Measurements from ENCODE around the gene PSMB1. TPM values are rescaled to one million over a fixed set of nuclear protein-coding genes. Genes with fewer than 3 reads are reported as not detected.
"Not testable (repeated sequence)": the region's sequence is repeated elsewhere in the genome, so short reads cannot be mapped to it uniquely, and the experiment has no call there.

The PSMB1 gene
- total and polyA plus RNA-seq, 5 donors, result 125 to 280 (median 144) TPM

GRCh38 chr6:170533792-170534191 is 19.3 kb downstream of the PSMB1 start:
- ATAC-seq, result no peak
- no peak for DNase-seq
- Histone ChIP-seq H3K9me3 (ENCODE audit: control insufficient read depth, low read length) (no peaks in the 10 kb centered on the region), H3K4me3 (ENCODE audit: low read length) (no peak overlapping the region), H3K4me1 (ENCODE audit: control insufficient read depth, insufficient read depth, low read length) (no peaks in the 10 kb centered on the region), H3K27ac (ENCODE audit: low read length) (no peak overlapping the region), H3K27me3 (ENCODE audit: control insufficient read depth, insufficient read depth) (no peaks in the 10 kb centered on the region)
- intact Hi-C loops (cut with DNase I), result loop anchor here in 2 of 4 donors (5.0 to 10.0 kb wide), 3 partner anchors 701 to 741 kb away; no protein-coding TSS in a partner anchor
- 74% methylated on average over 2 of the region's 2 CpGs for WGBS

GRCh38 chr6:170532867-170533488 is 20.1 kb downstream of the PSMB1 start:
- 89% methylated on average over 7 of the region's 7 CpGs for WGBS
- Histone ChIP-seq H3K27me3 (ENCODE audit: control insufficient read depth, insufficient read depth) (no peaks in the 10 kb centered on the region), H3K27ac (ENCODE audit: low read length) (no peak overlapping the region), H3K4me3 (ENCODE audit: low read length) (no peak overlapping the region), H3K9me3 (ENCODE audit: control insufficient read depth, low read length) (no peaks in the 10 kb centered on the region), H3K4me1 (ENCODE audit: control insufficient read depth, insufficient read depth, low read length) (no peaks in the 10 kb centered on the region)
- ATAC-seq (no peak), DNase-seq (no peak)
- intact Hi-C loops (cut with DNase I), result loop anchor here in 2 of 4 donors (5.0 to 10.0 kb wide), 3 partner anchors 701 to 741 kb away; no protein-coding TSS in a partner anchor

GRCh38 chr6:170529839-170530469 is 23.2 kb downstream of the PSMB1 start:
- intact Hi-C loops (cut with DNase I), result loop anchor here (5.0 to 10.0 kb wide), 6 partner anchors 225 to 738 kb away; partner anchors contain the start of genes DLL1 (in 2 of the 4) and FAM120B (in 1 of the 4)
- WGBS, result 42% methylated on average over 5 of the region's 5 CpGs

GRCh38 chr6:170527995-170528394 is 25.1 kb downstream of the PSMB1 start:
- H3K9me3 ChIP-seq (ENCODE audit: control insufficient read depth, low read length); H3K27ac ChIP-seq (ENCODE audit: low read length); DNase-seq; ATAC-seq; H3K4me1 ChIP-seq (ENCODE audit: control insufficient read depth, insufficient read depth, low read length); H3K4me3 ChIP-seq (ENCODE audit: low read length); H3K27me3 ChIP-seq (ENCODE audit: control insufficient read depth, insufficient read depth): not testable (repeated sequence)
- intact Hi-C loops (cut with DNase I), result loop anchor here (5.0 to 10.0 kb wide), 5 partner anchors 223 to 733 kb away; partner anchors contain the start of genes DLL1 (in 2 of the 4) and FAM120B (in 1 of the 4)
- WGBS, result 80% methylated on average over 5 of the region's 5 CpGs

More at GRCh38 chr6:170529839-170530469, 23.2 kb downstream of the PSMB1 start:
- DNase-seq, result peak; percentile 78 to 92 (median 88)
- ATAC-seq, result peak; percentile 77 to 85
- Histone ChIP-seq H3K4me1 (ENCODE audit: control insufficient read depth, insufficient read depth, low read length) (no peaks in the 10 kb centered on the region), H3K27ac (ENCODE audit: low read length) (peak overlapping the region; percentile 11), H3K9me3 (ENCODE audit: control insufficient read depth, low read length) (no peaks in the 10 kb centered on the region), H3K27me3 (ENCODE audit: control insufficient read depth, insufficient read depth) (no peaks in the 10 kb centered on the region), H3K4me3 (ENCODE audit: low read length) (no peak overlapping the region)

GRCh38 chr6:170525795-170526194 is 27.3 kb downstream of the PSMB1 start:
- DNase-seq (no peak), ATAC-seq (no peak)
- Histone ChIP-seq H3K27me3 (ENCODE audit: control insufficient read depth, insufficient read depth) (no peaks in the 10 kb centered on the region), H3K4me3 (ENCODE audit: low read length) (no peak overlapping the region), H3K9me3 (ENCODE audit: control insufficient read depth, low read length) (no peaks in the 10 kb centered on the region), H3K4me1 (ENCODE audit: control insufficient read depth, insufficient read depth, low read length) (peaks cover 7% of the 10 kb centered on the region), H3K27ac (ENCODE audit: low read length) (no peak overlapping the region)
- 75% methylated on average over 7 of the region's 7 CpGs for WGBS
- intact Hi-C loops (cut with DNase I), result loop anchor here (5.0 to 10.0 kb wide), 5 partner anchors 221 to 731 kb away; partner anchors contain the start of genes DLL1 (in 2 of the 4) and FAM120B (in 1 of the 4)

GRCh38 chr6:170524172-170524502 is 29.0 kb downstream of the PSMB1 start:
- peak in 1 of 3 donors; percentile 25 for DNase-seq
- intact Hi-C loops (cut with DNase I), result loop anchor here (5.0 to 10.0 kb wide), 5 partner anchors 219 to 729 kb away; partner anchors contain the start of genes DLL1 (in 2 of the 4) and FAM120B (in 1 of the 4)
- WGBS, result 60% methylated on average over 5 of the region's 5 CpGs
- Histone ChIP-seq H3K9me3 (ENCODE audit: control insufficient read depth, low read length) (no peaks in the 10 kb centered on the region), H3K4me3 (ENCODE audit: low read length) (no peak overlapping the region), H3K4me1 (ENCODE audit: control insufficient read depth, insufficient read depth, low read length) (peaks cover 7% of the 10 kb centered on the region), H3K27ac (ENCODE audit: low read length) (peak overlapping the region; percentile 91), H3K27me3 (ENCODE audit: control insufficient read depth, insufficient read depth) (no peaks in the 10 kb centered on the region)
- peak; percentile 85 to 88 for ATAC-seq

- Histone ChIP-seq H3K27me3 (ENCODE audit: control insufficient read depth, insufficient read depth) (no peaks in the 10 kb centered on the region), H3K9me3 (ENCODE audit: control insufficient read depth, low read length) (no peaks in the 10 kb centered on the region), H3K4me3 (ENCODE audit: low read length) (no peak overlapping the region), H3K27ac (ENCODE audit: low read length) (peak overlapping the region; percentile 91), H3K4me1 (ENCODE audit: control insufficient read depth, insufficient read depth, low read length) (peaks cover 7% of the 10 kb centered on the region)
- 31% methylated on average over 9 of the region's 9 CpGs for WGBS
- intact Hi-C loops (cut with DNase I), result loop anchor here (5.0 to 10.0 kb wide), 5 partner anchors 219 to 729 kb away; partner anchors contain the start of genes DLL1 (in 2 of the 4) and FAM120B (in 1 of the 4)
- DNase-seq (peak in 1 of 3 donors; percentile 40), ATAC-seq (peak; percentile 86 to 89)
Observed at GRCh38 chr6:170523256-170524171, 29.6 kb downstream of the PSMB1 start.

- intact Hi-C loops (cut with DNase I), result loop anchor here (5.0 to 10.0 kb wide), 5 partner anchors 218 to 728 kb away; partner anchors contain the start of genes DLL1 (in 2 of the 4) and FAM120B (in 1 of the 4)
- peak overlapping the region; percentile 91 for H3K27ac ChIP-seq (ENCODE audit: low read length)
- 61% methylated on average over 10 of the region's 10 CpGs for WGBS
- peaks cover 7% of the 10 kb centered on the region for H3K4me1 ChIP-seq (ENCODE audit: control insufficient read depth, insufficient read depth, low read length)
- H3K9me3 ChIP-seq (ENCODE audit: control insufficient read depth, low read length), result no peaks in the 10 kb centered on the region
- DNase-seq (peak in 1 of 3 donors; percentile 60), ATAC-seq (peak; percentile 76 to 77)
- H3K4me3 ChIP-seq (ENCODE audit: low read length), result no peak overlapping the region
- no peaks in the 10 kb centered on the region for H3K27me3 ChIP-seq (ENCODE audit: control insufficient read depth, insufficient read depth)
Observed at GRCh38 chr6:170522565-170523183, 30.4 kb downstream of the PSMB1 start.

- Histone ChIP-seq H3K27ac (ENCODE audit: low read length) (no peak overlapping the region), H3K9me3 (ENCODE audit: control insufficient read depth, low read length) (no peaks in the 10 kb centered on the region), H3K4me3 (ENCODE audit: low read length) (no peak overlapping the region), H3K4me1 (ENCODE audit: control insufficient read depth, insufficient read depth, low read length) (no peaks in the 10 kb centered on the region), H3K27me3 (ENCODE audit: control insufficient read depth, insufficient read depth) (no peaks in the 10 kb centered on the region)
- intact Hi-C loops (cut with DNase I), result loop anchor here in 2 of 4 donors (10.0 kb wide), 2 partner anchors 552 to 682 kb away; no protein-coding TSS in a partner anchor
- whole genome bisulfite sequencing, result 5% methylated on average over 4 of the region's 4 CpGs
- peak; percentile 72 to 79 for ATAC-seq
- peak in 2 of 3 donors; percentile 19 to 63 for DNase-seq
Observed at GRCh38 chr6:170516783-170517616, 36.1 kb downstream of the PSMB1 start.
